Endothelial cell of umbilical vein (primary cell): ENCODE results near the gene PGP.

ENCODE experiments used
- CTCF ChIP-seq, 2 donors: IDR thresholded peaks; 1 replicate in 1 of 2; 2 replicates in 1 of 2; pipeline ENCODE4 v1.5.1; 2011; ENCODE audit warnings: low read length in 2 of 2, mild to moderate bottlenecking in 2 of 2, moderate library complexity in 2 of 2, control low read depth in 1 of 2, inconsistent platforms in 1 of 2, low read depth in 1 of 2; ENCODE audit not compliant: insufficient read depth in 1 of 2; ENCODE audit errors: extremely low read depth in 1 of 2
- POLR2AphosphoS5 ChIP-seq: IDR thresholded peaks from 2 replicates; pipeline ENCODE4 v1.6.1; 2012; ENCODE audit warnings: low read depth, mild to moderate bottlenecking, control low read depth, low read length, moderate library complexity; ENCODE audit not compliant: insufficient read depth

GRCh38 chr16:2228161-2228824, 13.7 kb upstream of the PGP start:
- TF ChIP-seq POLR2AphosphoS5 = no peak
- no peak for TF ChIP-seq CTCF (IDR thresholded peaks at IDR 0.05; ENCODE audit: extremely low read depth in 1 of 2, insufficient read depth in 1 of 2, low read depth in 1 of 2, low read length in 2 of 2)
